ENCODE data around the gene KLHL28.

GRCh38 chr14:44995196-44995595, 33.4 kb upstream of the KLHL28 start:
- TF ChIP-seq CTCF (IDR thresholded peaks at IDR 0.05) (no peak), POLR2A (IDR thresholded peaks at IDR 0.05) (no peak)

Data from lower leg skin (tissue), 3 donors.